ENCODE data around the gene KCNT2. TPM values are rescaled to one million over a fixed set of nuclear protein-coding genes. Genes with fewer than 3 reads are reported as not detected.

The KCNT2 gene
- total RNA-seq, 1 donor from 2014 or later: 5.9 TPM

- H3K27ac ChIP-seq (ENCODE audit: low read depth, low read length): no peak overlapping the region
- no peaks in the 10 kb centered on the region for H3K36me3 ChIP-seq (ENCODE audit: insufficient read depth, low read length)
- Mint-ChIP-seq H3K9me3 (ENCODE audit: unreplicated experiment) (no peaks in the 10 kb centered on the region), H3K27me3 (ENCODE audit: low read depth, unreplicated experiment) (no peaks in the 10 kb centered on the region), H3K36me3 (ENCODE audit: low read depth, unreplicated experiment) (no peaks in the 10 kb centered on the region), H3K27ac (ENCODE audit: unreplicated experiment) (no peak overlapping the region), H3K4me1 (ENCODE audit: low read depth, unreplicated experiment) (no peaks in the 10 kb centered on the region), H3K4me3 (ENCODE audit: unreplicated experiment) (no peak overlapping the region)
- no peak overlapping the region for H3K4me2 ChIP-seq (ENCODE audit: low read length)
- DNase-seq (ENCODE audit: low read depth): no peak
- no peak overlapping the region for H3K9ac ChIP-seq (ENCODE audit: low read length)
- no peak for FAIRE-seq
- no peaks in the 10 kb centered on the region for H3K27me3 ChIP-seq (ENCODE audit: insufficient read depth, low read length)
- no peaks in the 10 kb centered on the region for H4K20me1 ChIP-seq (ENCODE audit: insufficient read depth, low read length)
- no peak overlapping the region for H3K4me3 ChIP-seq (ENCODE audit: insufficient read depth, low read depth, low read length)
- H3K9me3 ChIP-seq (ENCODE audit: insufficient read depth, low read depth, low read length): no peaks in the 10 kb centered on the region
- no peaks in the 10 kb centered on the region for H3K79me2 ChIP-seq (ENCODE audit: insufficient read depth, low read length)
- H2AFZ ChIP-seq (ENCODE audit: low read depth, low read length): no peak overlapping the region
- H3K4me1 ChIP-seq (ENCODE audit: insufficient read depth, low read length): no peaks in the 10 kb centered on the region
- TF ChIP-seq EZH2 (IDR thresholded peaks at IDR 0.05; ENCODE audit: insufficient read depth, low read length) (no peak), CTCF (IDR thresholded peaks at IDR 0.05; ENCODE audit: insufficient read depth, low read depth, low read length) (no peak)
Measured at GRCh38 chr1:196444634-196445033, 163.6 kb downstream of the KCNT2 start.

- Histone ChIP-seq H3K4me3 (ENCODE audit: insufficient read depth, low read depth, low read length) (no peak overlapping the region), H3K9ac (ENCODE audit: low read length) (no peak overlapping the region), H3K79me2 (ENCODE audit: insufficient read depth, low read length) (no peaks in the 10 kb centered on the region), H2AFZ (ENCODE audit: low read depth, low read length) (no peak overlapping the region), H3K36me3 (ENCODE audit: insufficient read depth, low read length) (no peaks in the 10 kb centered on the region), H3K9me3 (ENCODE audit: insufficient read depth, low read depth, low read length) (no peaks in the 10 kb centered on the region), H3K27me3 (ENCODE audit: insufficient read depth, low read length) (no peaks in the 10 kb centered on the region), H3K4me1 (ENCODE audit: insufficient read depth, low read length) (no peaks in the 10 kb centered on the region), H4K20me1 (ENCODE audit: insufficient read depth, low read length) (no peaks in the 10 kb centered on the region), H3K4me2 (ENCODE audit: low read length) (no peak overlapping the region), H3K27ac (ENCODE audit: low read depth, low read length) (no peak overlapping the region)
- Mint-ChIP-seq H3K27me3 (ENCODE audit: low read depth, unreplicated experiment) (no peaks in the 10 kb centered on the region), H3K36me3 (ENCODE audit: low read depth, unreplicated experiment) (no peaks in the 10 kb centered on the region), H3K9me3 (ENCODE audit: unreplicated experiment) (no peaks in the 10 kb centered on the region), H3K4me3 (ENCODE audit: unreplicated experiment) (no peak overlapping the region), H3K27ac (ENCODE audit: unreplicated experiment) (no peak overlapping the region), H3K4me1 (ENCODE audit: low read depth, unreplicated experiment) (no peaks in the 10 kb centered on the region)
- no peak for TF ChIP-seq EZH2 (IDR thresholded peaks at IDR 0.05; ENCODE audit: insufficient read depth, low read length)
- TF ChIP-seq CTCF (IDR thresholded peaks at IDR 0.05; ENCODE audit: insufficient read depth, low read depth, low read length): no peak
- DNase-seq (ENCODE audit: low read depth) (no peak), FAIRE-seq (no peak)
Measured at GRCh38 chr1:196442366-196442765, 165.9 kb downstream of the KCNT2 start.

GRCh38 chr1:196440711-196441110, 167.5 kb downstream of the KCNT2 start:
- Mint-ChIP-seq H3K4me3 (ENCODE audit: unreplicated experiment) (no peak overlapping the region), H3K4me1 (ENCODE audit: low read depth, unreplicated experiment) (no peaks in the 10 kb centered on the region), H3K27me3 (ENCODE audit: low read depth, unreplicated experiment) (no peaks in the 10 kb centered on the region), H3K27ac (ENCODE audit: unreplicated experiment) (no peak overlapping the region), H3K9me3 (ENCODE audit: unreplicated experiment) (no peaks in the 10 kb centered on the region), H3K36me3 (ENCODE audit: low read depth, unreplicated experiment) (no peaks in the 10 kb centered on the region)
- FAIRE-seq (no peak), DNase-seq (ENCODE audit: low read depth) (no peak)
- H2AFZ ChIP-seq (ENCODE audit: low read depth, low read length): no peak overlapping the region
- H3K79me2 ChIP-seq (ENCODE audit: insufficient read depth, low read length): no peaks in the 10 kb centered on the region
- no peaks in the 10 kb centered on the region for H4K20me1 ChIP-seq (ENCODE audit: insufficient read depth, low read length)
- H3K9me3 ChIP-seq (ENCODE audit: insufficient read depth, low read depth, low read length): no peaks in the 10 kb centered on the region
- H3K4me1 ChIP-seq (ENCODE audit: insufficient read depth, low read length): no peaks in the 10 kb centered on the region
- no peak for TF ChIP-seq EZH2 (IDR thresholded peaks at IDR 0.05; ENCODE audit: insufficient read depth, low read length)
- TF ChIP-seq CTCF (IDR thresholded peaks at IDR 0.05; ENCODE audit: insufficient read depth, low read depth, low read length): no peak
- H3K4me3 ChIP-seq (ENCODE audit: insufficient read depth, low read depth, low read length): no peak overlapping the region
- no peak overlapping the region for H3K9ac ChIP-seq (ENCODE audit: low read length)
- H3K27ac ChIP-seq (ENCODE audit: low read depth, low read length): no peak overlapping the region
- H3K36me3 ChIP-seq (ENCODE audit: insufficient read depth, low read length): no peaks in the 10 kb centered on the region
- H3K27me3 ChIP-seq (ENCODE audit: insufficient read depth, low read length): no peaks in the 10 kb centered on the region
- no peak overlapping the region for H3K4me2 ChIP-seq (ENCODE audit: low read length)
